ENCODE results near the gene SEZ6L2.

The SEZ6L2 gene

DNA sequence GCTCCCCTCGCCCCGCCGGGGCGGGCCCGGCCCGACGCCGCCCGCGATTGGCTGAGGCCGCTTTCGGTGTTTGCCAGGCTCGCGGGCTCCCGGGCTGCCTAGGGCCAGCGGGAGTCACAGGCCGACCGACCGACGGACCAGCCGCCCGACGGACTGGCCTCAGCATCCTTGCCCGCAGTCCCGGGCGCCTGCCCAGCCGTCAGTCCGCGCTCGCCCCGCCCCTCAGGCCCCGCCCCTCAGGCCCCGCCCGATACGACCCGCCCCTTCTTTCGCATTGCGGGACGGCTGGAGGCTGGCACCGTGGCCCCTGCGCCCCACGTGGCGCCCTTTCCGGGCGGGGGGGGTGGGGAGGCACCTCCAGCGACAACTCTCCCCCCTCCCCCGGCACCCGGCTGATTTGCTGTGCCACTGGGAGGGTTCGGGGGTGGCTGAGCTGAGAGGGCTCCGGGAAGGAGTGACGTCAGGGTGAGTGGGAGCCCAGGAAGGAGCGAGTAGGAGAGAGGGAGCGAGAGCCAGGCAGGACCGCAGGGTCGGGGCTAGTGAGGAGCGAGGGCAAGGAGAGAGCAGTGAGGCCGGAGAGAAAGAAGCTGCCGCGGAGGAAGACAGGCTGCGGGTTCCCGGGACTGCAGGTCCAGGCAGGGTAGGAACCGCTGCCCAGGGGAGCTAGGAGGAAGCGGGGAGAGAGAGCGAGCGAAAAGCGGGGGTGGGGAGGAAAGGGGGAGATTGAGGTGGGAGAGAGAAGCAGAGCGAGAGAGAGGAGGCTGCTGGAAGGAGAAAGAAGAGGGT, 945 bp upstream of the SEZ6L2 start, which contains the start of gene ASPHD1 (continued):
- no peak for TF ChIP-seq ZNF426 (tag by site-specific recombination; IDR thresholded peaks at IDR 0.05)
- no peak for TF ChIP-seq ZNF670 (tag by site-specific recombination; IDR thresholded peaks at IDR 0.05; ENCODE audit: low read depth)
- no peak for TF ChIP-seq ZNF174 (tag by site-specific recombination; IDR thresholded peaks at IDR 0.05)
- no peak for TF ChIP-seq GFI1B (tag by site-specific recombination; IDR thresholded peaks at IDR 0.05)
- TF ChIP-seq KLF1 (tag by site-specific recombination; IDR thresholded peaks at IDR 0.05), result peak; percentile 18; the same call in 1 of the 2 replicates
- TF ChIP-seq TRIM28 (IDR thresholded peaks at IDR 0.05; ENCODE audit: borderline replicate concordance, low read length), result no peak
- TF ChIP-seq ZNF529 (tag by site-specific recombination; IDR thresholded peaks at IDR 0.05; ENCODE audit: insufficient replicate concordance), result no peak
- TF ChIP-seq ZNF175 (tag by site-specific recombination; IDR thresholded peaks at IDR 0.05), result no peak
- no peak for TF ChIP-seq ZNF558 (tag by site-specific recombination; IDR thresholded peaks at IDR 0.05)
- no peak for TF ChIP-seq ZNF221 (tag by site-specific recombination; IDR thresholded peaks at IDR 0.05; ENCODE audit: borderline replicate concordance)
- no peak; the same call in 1 of the 2 replicates for TF ChIP-seq ZNF707 (tag by site-specific recombination; IDR thresholded peaks at IDR 0.05)
- peak; percentile 84 for TF ChIP-seq ZNF324 (tag by site-specific recombination; IDR thresholded peaks at IDR 0.05)
- no peak; the same call in 1 of the 2 replicates for TF ChIP-seq ZNF133 (tag by site-specific recombination; IDR thresholded peaks at IDR 0.05)
- no peak for TF ChIP-seq ZNF768 (tag by site-specific recombination; IDR thresholded peaks at IDR 0.05)
- TF ChIP-seq ZNF624 (tag by site-specific recombination; IDR thresholded peaks at IDR 0.05), result no peak
- peak; percentile 72; the same call in 1 of the 2 replicates for TF ChIP-seq GLI4 (tag by site-specific recombination; IDR thresholded peaks at IDR 0.05)
- TF ChIP-seq ZNF239 (tag by site-specific recombination; IDR thresholded peaks at IDR 0.05), result peak; percentile 22; the same call in 1 of the 2 replicates
- TF ChIP-seq, protein P1, sequence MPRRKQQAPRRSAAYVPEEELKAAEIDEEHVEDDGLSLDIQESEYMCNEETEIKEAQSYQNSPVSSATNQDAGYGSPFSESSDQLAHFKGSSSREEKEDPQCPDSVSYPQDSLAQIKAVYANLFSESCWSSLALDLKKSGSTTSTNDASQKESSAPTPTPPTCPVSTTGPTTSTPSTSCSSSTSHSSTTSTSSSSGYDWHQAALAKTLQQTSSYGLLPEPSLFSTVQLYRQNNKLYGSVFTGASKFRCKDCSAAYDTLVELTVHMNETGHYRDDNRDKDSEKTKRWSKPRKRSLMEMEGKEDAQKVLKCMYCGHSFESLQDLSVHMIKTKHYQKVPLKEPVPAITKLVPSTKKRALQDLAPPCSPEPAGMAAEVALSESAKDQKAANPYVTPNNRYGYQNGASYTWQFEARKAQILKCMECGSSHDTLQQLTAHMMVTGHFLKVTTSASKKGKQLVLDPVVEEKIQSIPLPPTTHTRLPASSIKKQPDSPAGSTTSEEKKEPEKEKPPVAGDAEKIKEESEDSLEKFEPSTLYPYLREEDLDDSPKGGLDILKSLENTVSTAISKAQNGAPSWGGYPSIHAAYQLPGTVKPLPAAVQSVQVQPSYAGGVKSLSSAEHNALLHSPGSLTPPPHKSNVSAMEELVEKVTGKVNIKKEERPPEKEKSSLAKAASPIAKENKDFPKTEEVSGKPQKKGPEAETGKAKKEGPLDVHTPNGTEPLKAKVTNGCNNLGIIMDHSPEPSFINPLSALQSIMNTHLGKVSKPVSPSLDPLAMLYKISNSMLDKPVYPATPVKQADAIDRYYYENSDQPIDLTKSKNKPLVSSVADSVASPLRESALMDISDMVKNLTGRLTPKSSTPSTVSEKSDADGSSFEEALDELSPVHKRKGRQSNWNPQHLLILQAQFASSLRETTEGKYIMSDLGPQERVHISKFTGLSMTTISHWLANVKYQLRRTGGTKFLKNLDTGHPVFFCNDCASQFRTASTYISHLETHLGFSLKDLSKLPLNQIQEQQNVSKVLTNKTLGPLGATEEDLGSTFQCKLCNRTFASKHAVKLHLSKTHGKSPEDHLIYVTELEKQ (tag by site-specific recombination; IDR thresholded peaks at IDR 0.05; ENCODE audit: borderline replicate concordance), result no peak
- peak; percentile 87 for TF ChIP-seq GLIS1 (tag by site-specific recombination; IDR thresholded peaks at IDR 0.05)
- TF ChIP-seq ZNF48 (tag by site-specific recombination; IDR thresholded peaks at IDR 0.05), result no peak
- peak; percentile 86 for TF ChIP-seq ZBTB8A (tag by site-specific recombination; IDR thresholded peaks at IDR 0.05)
- TF ChIP-seq ZNF600 (tag by site-specific recombination; IDR thresholded peaks at IDR 0.05), result peak; percentile 99
- TF ChIP-seq ZNF157 (tag by site-specific recombination; IDR thresholded peaks at IDR 0.05), result no peak
- TF ChIP-seq ZNF623 (tag by site-specific recombination; IDR thresholded peaks at IDR 0.05), result no peak
- no peak for TF ChIP-seq FEZF1 (tag by site-specific recombination; IDR thresholded peaks at IDR 0.05)
- 0 out of 2 replicates have a peak, but pooled peaks have one; percentile 31 for TF ChIP-seq ZNF660 (tag by site-specific recombination; IDR thresholded peaks at IDR 0.05)
- TF ChIP-seq ZSCAN30 (tag by site-specific recombination; IDR thresholded peaks at IDR 0.05), result no peak; the same call in 1 of the 2 replicates
- TF ChIP-seq, protein P2, sequence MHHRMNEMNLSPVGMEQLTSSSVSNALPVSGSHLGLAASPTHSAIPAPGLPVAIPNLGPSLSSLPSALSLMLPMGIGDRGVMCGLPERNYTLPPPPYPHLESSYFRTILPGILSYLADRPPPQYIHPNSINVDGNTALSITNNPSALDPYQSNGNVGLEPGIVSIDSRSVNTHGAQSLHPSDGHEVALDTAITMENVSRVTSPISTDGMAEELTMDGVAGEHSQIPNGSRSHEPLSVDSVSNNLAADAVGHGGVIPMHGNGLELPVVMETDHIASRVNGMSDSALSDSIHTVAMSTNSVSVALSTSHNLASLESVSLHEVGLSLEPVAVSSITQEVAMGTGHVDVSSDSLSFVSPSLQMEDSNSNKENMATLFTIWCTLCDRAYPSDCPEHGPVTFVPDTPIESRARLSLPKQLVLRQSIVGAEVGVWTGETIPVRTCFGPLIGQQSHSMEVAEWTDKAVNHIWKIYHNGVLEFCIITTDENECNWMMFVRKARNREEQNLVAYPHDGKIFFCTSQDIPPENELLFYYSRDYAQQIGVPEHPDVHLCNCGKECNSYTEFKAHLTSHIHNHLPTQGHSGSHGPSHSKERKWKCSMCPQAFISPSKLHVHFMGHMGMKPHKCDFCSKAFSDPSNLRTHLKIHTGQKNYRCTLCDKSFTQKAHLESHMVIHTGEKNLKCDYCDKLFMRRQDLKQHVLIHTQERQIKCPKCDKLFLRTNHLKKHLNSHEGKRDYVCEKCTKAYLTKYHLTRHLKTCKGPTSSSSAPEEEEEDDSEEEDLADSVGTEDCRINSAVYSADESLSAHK (tag by site-specific recombination; IDR thresholded peaks at IDR 0.05), result no peak
- TF ChIP-seq, protein P3, sequence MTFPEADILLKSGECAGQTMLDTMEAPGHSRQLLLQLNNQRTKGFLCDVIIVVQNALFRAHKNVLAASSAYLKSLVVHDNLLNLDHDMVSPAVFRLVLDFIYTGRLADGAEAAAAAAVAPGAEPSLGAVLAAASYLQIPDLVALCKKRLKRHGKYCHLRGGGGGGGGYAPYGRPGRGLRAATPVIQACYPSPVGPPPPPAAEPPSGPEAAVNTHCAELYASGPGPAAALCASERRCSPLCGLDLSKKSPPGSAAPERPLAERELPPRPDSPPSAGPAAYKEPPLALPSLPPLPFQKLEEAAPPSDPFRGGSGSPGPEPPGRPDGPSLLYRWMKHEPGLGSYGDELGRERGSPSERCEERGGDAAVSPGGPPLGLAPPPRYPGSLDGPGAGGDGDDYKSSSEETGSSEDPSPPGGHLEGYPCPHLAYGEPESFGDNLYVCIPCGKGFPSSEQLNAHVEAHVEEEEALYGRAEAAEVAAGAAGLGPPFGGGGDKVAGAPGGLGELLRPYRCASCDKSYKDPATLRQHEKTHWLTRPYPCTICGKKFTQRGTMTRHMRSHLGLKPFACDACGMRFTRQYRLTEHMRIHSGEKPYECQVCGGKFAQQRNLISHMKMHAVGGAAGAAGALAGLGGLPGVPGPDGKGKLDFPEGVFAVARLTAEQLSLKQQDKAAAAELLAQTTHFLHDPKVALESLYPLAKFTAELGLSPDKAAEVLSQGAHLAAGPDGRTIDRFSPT (tag by site-specific recombination; IDR thresholded peaks at IDR 0.05), result peak; percentile 79; the same call in 1 of the 2 replicates
- peak; percentile 82 for TF ChIP-seq GLIS2 (tag by site-specific recombination; IDR thresholded peaks at IDR 0.05)
- TF ChIP-seq, protein P4, sequence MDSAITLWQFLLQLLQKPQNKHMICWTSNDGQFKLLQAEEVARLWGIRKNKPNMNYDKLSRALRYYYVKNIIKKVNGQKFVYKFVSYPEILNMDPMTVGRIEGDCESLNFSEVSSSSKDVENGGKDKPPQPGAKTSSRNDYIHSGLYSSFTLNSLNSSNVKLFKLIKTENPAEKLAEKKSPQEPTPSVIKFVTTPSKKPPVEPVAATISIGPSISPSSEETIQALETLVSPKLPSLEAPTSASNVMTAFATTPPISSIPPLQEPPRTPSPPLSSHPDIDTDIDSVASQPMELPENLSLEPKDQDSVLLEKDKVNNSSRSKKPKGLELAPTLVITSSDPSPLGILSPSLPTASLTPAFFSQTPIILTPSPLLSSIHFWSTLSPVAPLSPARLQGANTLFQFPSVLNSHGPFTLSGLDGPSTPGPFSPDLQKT (IDR thresholded peaks at IDR 0.05; ENCODE audit: borderline replicate concordance, low read depth, low read length), result no peak
